GM23338 (cell line): ENCODE data around the gene TEKT2. TPM values are rescaled to one million over a fixed set of nuclear protein-coding genes. Genes with fewer than 3 reads are reported as not detected.

Experiments
- ATAC-seq: fragments of 200-7000 bp; cut with Tn5 transposase; 3 replicates; pipeline ENCODE4 v1.9.1; 2020
- DNase-seq: peaks from one replicate; pipeline ENCODE4 v3.0.0-alpha.2; 2015; ENCODE audit warnings: low spot score
- H2AFZ ChIP-seq: fragments of 200-600 bp; sonication (generic); 2 replicates; pipeline ENCODE4 v1.8.0; 2016; ENCODE audit warnings: antibody characterized with exemption, mild to moderate bottlenecking, moderate library complexity
- H3F3A ChIP-seq: fragments of 200-600 bp; sonication (generic); replicated peaks from 2 replicates; pipeline ENCODE4 v1.8.0; 2017; ENCODE audit warnings: antibody characterized with exemption, mixed run types, low read depth
- H3K27ac ChIP-seq: fragments of 200-600 bp; sonication (generic); 2 replicates; pipeline ENCODE4 v1.6.1; 2016; ENCODE audit warnings: low read depth
- H3K27me3 ChIP-seq: fragments of 200-600 bp; sonication (generic); 2 replicates; pipeline ENCODE4 v1.8.0; 2016; ENCODE audit warnings: mild to moderate bottlenecking, mixed run types, moderate library complexity; ENCODE audit not compliant: insufficient read depth
- H3K36me3 ChIP-seq: fragments of 200-600 bp; sonication (generic); 2 replicates; pipeline ENCODE4 v1.8.0; 2016; ENCODE audit warnings: mild to moderate bottlenecking; ENCODE audit not compliant: insufficient read depth
- H3K4me1 ChIP-seq: fragments of 200-600 bp; sonication (generic); 2 replicates; pipeline ENCODE4 v1.8.0; 2016; ENCODE audit warnings: mild to moderate bottlenecking, moderate library complexity; ENCODE audit not compliant: insufficient read depth
- H3K4me2 ChIP-seq: fragments of 200-600 bp; sonication (generic); 2 replicates; pipeline ENCODE4 v1.7.1; 2017; ENCODE audit warnings: mixed run types
- H3K4me3 ChIP-seq: fragments of 200-600 bp; sonication (generic); 2 replicates; pipeline ENCODE4 v1.6.1; 2016; ENCODE audit warnings: mixed run types
- H3K79me2 ChIP-seq: fragments of 200-600 bp; sonication (generic); replicated peaks from 2 replicates; pipeline ENCODE4 v1.8.0; 2017; ENCODE audit warnings: mild to moderate bottlenecking; ENCODE audit not compliant: insufficient read depth
- H3K9me2 ChIP-seq: fragments of 200-600 bp; sonication (generic); 2 replicates; pipeline ENCODE4 v1.8.0; 2017; ENCODE audit not compliant: insufficient read depth
- H4K20me1 ChIP-seq: fragments of 200-600 bp; sonication (generic); replicated peaks from 2 replicates; pipeline ENCODE4 v1.8.0; 2017; ENCODE audit warnings: mild to moderate bottlenecking; ENCODE audit not compliant: insufficient read depth
- H3K27ac Mint-ChIP-seq: 2 replicates; pipeline ENCODE4 v1.8.0; 2020; ENCODE audit warnings: inconsistent platforms, mild to moderate bottlenecking, moderate library complexity, mixed read lengths
- H3K27me3 Mint-ChIP-seq: 3 replicates; pipeline ENCODE4 v1.8.0; 2022; ENCODE audit warnings: low read depth, mild to moderate bottlenecking, moderate library complexity, mixed read lengths, inconsistent platforms; ENCODE audit not compliant: insufficient read depth, poor library complexity
- H3K36me3 Mint-ChIP-seq: 3 replicates; pipeline ENCODE4 v1.8.0; 2021; ENCODE audit warnings: low read depth, mild to moderate bottlenecking, inconsistent platforms, moderate library complexity, mixed read lengths
- H3K4me1 Mint-ChIP-seq: 3 replicates; pipeline ENCODE4 v1.8.0; 2020; ENCODE audit warnings: mild to moderate bottlenecking, inconsistent platforms, mixed read lengths
- H3K4me3 Mint-ChIP-seq: 3 replicates; pipeline ENCODE4 v1.8.0; 2021; ENCODE audit warnings: moderate library complexity, mild to moderate bottlenecking, inconsistent platforms, mixed read lengths
- H3K9me3 Mint-ChIP-seq: 3 replicates; pipeline ENCODE4 v1.8.0; 2020; ENCODE audit warnings: moderate library complexity, mild to moderate bottlenecking, inconsistent platforms, mixed read lengths
- CREB1 ChIP-seq: fragments of 250-450 bp; sonication (Bioruptor Pico); IDR thresholded peaks from 2 replicates; pipeline ENCODE4 v1.5.0; 2020; ENCODE audit warnings: low read depth, mild to moderate bottlenecking, moderate library complexity
- EZH2 ChIP-seq: fragments of 200-600 bp; sonication (generic); IDR thresholded peaks from one replicate; pipeline ENCODE4 v1.8.0; 2017; ENCODE audit warnings: antibody characterized with exemption, mild to moderate bottlenecking, low read depth; ENCODE audit not compliant: unreplicated experiment
- EZH2phosphoT487 ChIP-seq: fragments of 200-600 bp; sonication (generic); IDR thresholded peaks from one replicate; pipeline ENCODE4 v1.8.1; 2018; ENCODE audit warnings: antibody characterized with exemption; ENCODE audit not compliant: unreplicated experiment
- NANOG ChIP-seq: IDR thresholded peaks from 2 replicates; pipeline ENCODE4 v1.6.1; 2016; ENCODE audit warnings: antibody characterized with exemption, borderline replicate concordance
- POLR2AphosphoS5 ChIP-seq: IDR thresholded peaks from 2 replicates; pipeline ENCODE4 v1.6.1; 2016; ENCODE audit warnings: antibody characterized with exemption, low read depth
- STAT1 ChIP-seq: IDR thresholded peaks from one replicate; pipeline ENCODE4 v1.6.1; 2016; ENCODE audit warnings: antibody characterized with exemption; ENCODE audit not compliant: unreplicated experiment
- ZNF114 ChIP-seq: fragments of 250-450 bp; sonication (Bioruptor Pico); IDR thresholded peaks from 2 replicates; pipeline ENCODE4 v1.5.0; 2020; ENCODE audit warnings: mild to moderate bottlenecking, moderate library complexity
- polyA plus RNA-seq: library from polyadenylated mRNA; unstranded; fragments of >200 nt; fragmentation: Nextera tagmentation; extraction: Ambion mirVana; gene quantifications from 2 replicates; pipeline ENCODE4 v1.2.1, GENCODE V29; 2016
- total RNA-seq: library from RNA; depleted of rRNA; stranded (reverse); fragments of >200 nt; shearing (Covaris generic); gene quantifications from 2 replicates; pipeline ENCODE4 v1.2.3, GENCODE V29; 2014
- TF ChIP-seq, protein P1 (sequence below), 2 experiments: fragments of 200-600 bp in 1 of 2; sonication (generic) in 1 of 2; conservative IDR thresholded peaks; 2 replicates each; pipeline versions ENCODE4 v1.5.1 to v1.6.1; 2016 to 2017; ENCODE audit warnings: antibody characterized with exemption in 2 of 2, low read depth in 2 of 2, mild to moderate bottlenecking in 2 of 2, moderate library complexity in 1 of 2
- TF ChIP-seq, protein P2 (sequence below): IDR thresholded peaks from 2 replicates; pipeline ENCODE4 v1.6.1; 2016; ENCODE audit warnings: antibody characterized with exemption
- TF ChIP-seq, protein P3 (sequence below): fragments of 250-450 bp; sonication (Bioruptor Pico); IDR thresholded peaks from 2 replicates; pipeline ENCODE4 v1.5.0; 2020; ENCODE audit warnings: mild to moderate bottlenecking, moderate library complexity

TEKT2 gene
- total and polyA plus RNA-seq, 2 experiments from 2014 or later = 0.36 to 0.94 TPM

DNA sequence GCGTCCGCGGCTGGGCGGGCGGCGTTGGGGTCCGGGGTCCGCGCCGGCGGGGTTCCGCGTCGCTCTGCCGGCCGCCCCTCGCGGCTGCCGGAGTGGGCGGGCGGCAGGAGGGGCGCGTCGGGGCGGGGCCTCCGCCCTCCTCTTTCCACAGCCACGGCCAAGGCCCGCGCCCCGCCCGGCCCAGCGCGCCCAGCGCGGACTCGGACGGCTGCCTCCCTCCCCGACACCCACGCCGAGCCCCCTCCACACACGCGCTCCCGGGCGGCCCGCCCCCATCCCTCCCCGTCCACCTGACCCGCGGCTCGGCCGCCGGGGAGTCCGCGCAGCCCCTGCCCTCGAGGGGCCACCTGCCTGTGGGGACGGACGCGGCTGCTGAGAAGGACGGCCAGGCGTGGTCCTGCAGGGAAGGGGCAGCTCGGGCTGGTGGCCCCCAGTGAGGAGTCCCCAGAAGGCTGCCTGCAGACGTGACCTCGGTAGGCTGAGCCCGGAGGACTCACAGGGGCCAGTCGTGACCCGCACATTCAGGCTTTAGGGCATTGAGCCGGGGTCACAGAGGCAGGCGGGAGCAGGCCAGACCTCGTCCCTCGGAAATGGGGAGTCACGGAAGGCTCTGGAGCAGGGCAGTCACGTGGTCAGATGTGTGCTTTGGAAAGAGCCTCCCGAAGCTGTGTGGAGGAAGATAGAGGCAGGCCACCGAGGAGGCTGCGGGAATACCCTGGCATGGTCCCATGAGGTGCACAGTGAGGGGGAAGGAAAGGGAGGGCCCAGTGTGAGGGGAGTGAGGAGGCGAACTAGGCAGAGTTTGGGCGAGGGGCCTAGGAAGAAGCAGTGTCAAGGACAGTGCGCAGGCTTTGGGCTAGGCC lies 41.5 kb downstream of the TEKT2 start, which contains the start of gene COL8A2:
Gene COL8A2, minus strand, starts transcription at position 94 of the 863 bp plus-strand sequence. CDS start 24,980 bp downstream, outside the sequence.
- H2AFZ ChIP-seq = peak within 1 kb of the TSS; percentile 94
- H3K79me2 ChIP-seq = no peaks in the 10 kb centered on the region
- H3K36me3 ChIP-seq = no peaks in the 10 kb centered on the region
- TF ChIP-seq, protein P1, sequence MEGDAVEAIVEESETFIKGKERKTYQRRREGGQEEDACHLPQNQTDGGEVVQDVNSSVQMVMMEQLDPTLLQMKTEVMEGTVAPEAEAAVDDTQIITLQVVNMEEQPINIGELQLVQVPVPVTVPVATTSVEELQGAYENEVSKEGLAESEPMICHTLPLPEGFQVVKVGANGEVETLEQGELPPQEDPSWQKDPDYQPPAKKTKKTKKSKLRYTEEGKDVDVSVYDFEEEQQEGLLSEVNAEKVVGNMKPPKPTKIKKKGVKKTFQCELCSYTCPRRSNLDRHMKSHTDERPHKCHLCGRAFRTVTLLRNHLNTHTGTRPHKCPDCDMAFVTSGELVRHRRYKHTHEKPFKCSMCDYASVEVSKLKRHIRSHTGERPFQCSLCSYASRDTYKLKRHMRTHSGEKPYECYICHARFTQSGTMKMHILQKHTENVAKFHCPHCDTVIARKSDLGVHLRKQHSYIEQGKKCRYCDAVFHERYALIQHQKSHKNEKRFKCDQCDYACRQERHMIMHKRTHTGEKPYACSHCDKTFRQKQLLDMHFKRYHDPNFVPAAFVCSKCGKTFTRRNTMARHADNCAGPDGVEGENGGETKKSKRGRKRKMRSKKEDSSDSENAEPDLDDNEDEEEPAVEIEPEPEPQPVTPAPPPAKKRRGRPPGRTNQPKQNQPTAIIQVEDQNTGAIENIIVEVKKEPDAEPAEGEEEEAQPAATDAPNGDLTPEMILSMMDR (conservative IDR thresholded peaks at IDR 0.05; ENCODE audit: low read depth in 2 of 2) = no peak
- TF ChIP-seq EZH2phosphoT487 = no peak
- TF ChIP-seq STAT1 = no peak
- TF ChIP-seq, protein P2, sequence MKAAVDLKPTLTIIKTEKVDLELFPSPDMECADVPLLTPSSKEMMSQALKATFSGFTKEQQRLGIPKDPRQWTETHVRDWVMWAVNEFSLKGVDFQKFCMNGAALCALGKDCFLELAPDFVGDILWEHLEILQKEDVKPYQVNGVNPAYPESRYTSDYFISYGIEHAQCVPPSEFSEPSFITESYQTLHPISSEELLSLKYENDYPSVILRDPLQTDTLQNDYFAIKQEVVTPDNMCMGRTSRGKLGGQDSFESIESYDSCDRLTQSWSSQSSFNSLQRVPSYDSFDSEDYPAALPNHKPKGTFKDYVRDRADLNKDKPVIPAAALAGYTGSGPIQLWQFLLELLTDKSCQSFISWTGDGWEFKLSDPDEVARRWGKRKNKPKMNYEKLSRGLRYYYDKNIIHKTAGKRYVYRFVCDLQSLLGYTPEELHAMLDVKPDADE = no peak
- no peak for TF ChIP-seq ZNF114 (CRISPR knock-in tag)
- no peak for TF ChIP-seq POLR2AphosphoS5
- TF ChIP-seq CREB1 (CRISPR knock-in tag) = no peak
- TF ChIP-seq EZH2 = no peak
- no peak for TF ChIP-seq NANOG
- TF ChIP-seq, protein P3, sequence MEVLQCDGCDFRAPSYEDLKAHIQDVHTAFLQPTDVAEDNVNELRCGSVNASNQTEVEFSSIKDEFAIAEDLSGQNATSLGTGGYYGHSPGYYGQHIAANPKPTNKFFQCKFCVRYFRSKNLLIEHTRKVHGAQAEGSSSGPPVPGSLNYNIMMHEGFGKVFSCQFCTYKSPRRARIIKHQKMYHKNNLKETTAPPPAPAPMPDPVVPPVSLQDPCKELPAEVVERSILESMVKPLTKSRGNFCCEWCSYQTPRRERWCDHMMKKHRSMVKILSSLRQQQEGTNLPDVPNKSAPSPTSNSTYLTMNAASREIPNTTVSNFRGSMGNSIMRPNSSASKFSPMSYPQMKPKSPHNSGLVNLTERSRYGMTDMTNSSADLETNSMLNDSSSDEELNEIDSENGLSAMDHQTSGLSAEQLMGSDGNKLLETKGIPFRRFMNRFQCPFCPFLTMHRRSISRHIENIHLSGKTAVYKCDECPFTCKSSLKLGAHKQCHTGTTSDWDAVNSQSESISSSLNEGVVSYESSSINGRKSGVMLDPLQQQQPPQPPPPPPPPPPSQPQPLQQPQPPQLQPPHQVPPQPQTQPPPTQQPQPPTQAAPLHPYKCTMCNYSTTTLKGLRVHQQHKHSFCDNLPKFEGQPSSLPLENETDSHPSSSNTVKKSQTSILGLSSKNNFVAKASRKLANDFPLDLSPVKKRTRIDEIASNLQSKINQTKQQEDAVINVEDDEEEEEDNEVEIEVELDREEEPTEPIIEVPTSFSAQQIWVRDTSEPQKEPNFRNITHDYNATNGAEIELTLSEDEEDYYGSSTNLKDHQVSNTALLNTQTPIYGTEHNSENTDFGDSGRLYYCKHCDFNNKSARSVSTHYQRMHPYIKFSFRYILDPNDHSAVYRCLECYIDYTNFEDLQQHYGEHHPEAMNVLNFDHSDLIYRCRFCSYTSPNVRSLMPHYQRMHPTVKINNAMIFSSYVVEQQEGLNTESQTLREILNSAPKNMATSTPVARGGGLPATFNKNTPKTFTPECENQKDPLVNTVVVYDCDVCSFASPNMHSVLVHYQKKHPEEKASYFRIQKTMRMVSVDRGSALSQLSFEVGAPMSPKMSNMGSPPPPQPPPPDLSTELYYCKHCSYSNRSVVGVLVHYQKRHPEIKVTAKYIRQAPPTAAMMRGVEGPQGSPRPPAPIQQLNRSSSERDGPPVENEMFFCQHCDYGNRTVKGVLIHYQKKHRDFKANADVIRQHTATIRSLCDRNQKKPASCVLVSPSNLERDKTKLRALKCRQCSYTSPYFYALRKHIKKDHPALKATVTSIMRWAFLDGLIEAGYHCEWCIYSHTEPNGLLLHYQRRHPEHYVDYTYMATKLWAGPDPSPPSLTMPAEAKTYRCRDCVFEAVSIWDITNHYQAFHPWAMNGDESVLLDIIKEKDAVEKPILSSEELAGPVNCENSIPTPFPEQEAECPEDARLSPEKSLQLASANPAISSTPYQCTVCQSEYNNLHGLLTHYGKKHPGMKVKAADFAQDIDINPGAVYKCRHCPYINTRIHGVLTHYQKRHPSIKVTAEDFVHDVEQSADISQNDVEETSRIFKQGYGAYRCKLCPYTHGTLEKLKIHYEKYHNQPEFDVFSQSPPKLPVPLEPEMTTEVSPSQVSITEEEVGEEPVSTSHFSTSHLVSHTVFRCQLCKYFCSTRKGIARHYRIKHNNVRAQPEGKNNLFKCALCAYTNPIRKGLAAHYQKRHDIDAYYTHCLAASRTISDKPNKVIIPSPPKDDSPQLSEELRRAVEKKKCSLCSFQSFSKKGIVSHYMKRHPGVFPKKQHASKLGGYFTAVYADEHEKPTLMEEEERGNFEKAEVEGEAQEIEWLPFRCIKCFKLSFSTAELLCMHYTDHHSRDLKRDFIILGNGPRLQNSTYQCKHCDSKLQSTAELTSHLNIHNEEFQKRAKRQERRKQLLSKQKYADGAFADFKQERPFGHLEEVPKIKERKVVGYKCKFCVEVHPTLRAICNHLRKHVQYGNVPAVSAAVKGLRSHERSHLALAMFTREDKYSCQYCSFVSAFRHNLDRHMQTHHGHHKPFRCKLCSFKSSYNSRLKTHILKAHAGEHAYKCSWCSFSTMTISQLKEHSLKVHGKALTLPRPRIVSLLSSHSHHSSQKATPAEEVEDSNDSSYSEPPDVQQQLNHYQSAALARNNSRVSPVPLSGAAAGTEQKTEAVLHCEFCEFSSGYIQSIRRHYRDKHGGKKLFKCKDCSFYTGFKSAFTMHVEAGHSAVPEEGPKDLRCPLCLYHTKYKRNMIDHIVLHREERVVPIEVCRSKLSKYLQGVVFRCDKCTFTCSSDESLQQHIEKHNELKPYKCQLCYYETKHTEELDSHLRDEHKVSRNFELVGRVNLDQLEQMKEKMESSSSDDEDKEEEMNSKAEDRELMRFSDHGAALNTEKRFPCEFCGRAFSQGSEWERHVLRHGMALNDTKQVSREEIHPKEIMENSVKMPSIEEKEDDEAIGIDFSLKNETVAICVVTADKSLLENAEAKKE (CRISPR knock-in tag) = no peak
- H3K27ac ChIP-seq = no peak within 1 kb of the TSS
- H4K20me1 ChIP-seq = no peaks in the 10 kb centered on the region
- Mint-ChIP-seq H3K4me3 (peak within 1 kb of the TSS; percentile 72), H3K36me3 (no peaks in the 10 kb centered on the region), H3K9me3 (no peaks in the 10 kb centered on the region), H3K27ac (no peak within 1 kb of the TSS), H3K27me3 (peaks cover 49% of the 10 kb centered on the region), H3K4me1 (peaks cover 10% of the 10 kb centered on the region)
- no peaks in the 10 kb centered on the region for H3F3A ChIP-seq
- H3K4me3 ChIP-seq = peak within 1 kb of the TSS; percentile 62
- ATAC-seq (peak; percentile 39), DNase-seq (peak; percentile 66)
- H3K27me3 ChIP-seq = peaks cover 41% of the 10 kb centered on the region
- H3K4me2 ChIP-seq = peak within 1 kb of the TSS; percentile 82
- H3K4me1 ChIP-seq = peaks cover 6% of the 10 kb centered on the region; the same call in 1 of the 2 replicates
- H3K9me2 ChIP-seq = no peaks in the 10 kb centered on the region
